H9 (cell line): ENCODE measurements around the gene SHISA3. TPM values are rescaled to one million over a fixed set of nuclear protein-coding genes. Genes with fewer than 3 reads are reported as not detected.

Experiments used
- DNase-seq: peaks from one replicate; pipeline ENCODE4 v3.0.0-alpha.2; 2017
- H2AFZ ChIP-seq: one replicate; pipeline ENCODE4 v1.6.1; 2013; ENCODE audit warnings: mild to moderate bottlenecking, low read length, control low read depth, moderate library complexity
- H2AK5ac ChIP-seq: 2 replicates; pipeline ENCODE4 v1.6.1; 2013; ENCODE audit warnings: low read length, control low read depth, mixed read lengths; ENCODE audit not compliant: insufficient read length
- H2BK120ac ChIP-seq: one replicate; pipeline ENCODE4 v1.6.1; 2013; ENCODE audit warnings: low read depth, mild to moderate bottlenecking, low read length, control low read depth, inconsistent platforms; ENCODE audit not compliant: poor library complexity, severe bottlenecking
- H2BK12ac ChIP-seq: 2 replicates; pipeline ENCODE4 v1.6.1; 2013; ENCODE audit warnings: low read length, control low read depth, mixed read lengths, low read depth; ENCODE audit not compliant: insufficient read length
- H2BK15ac ChIP-seq: 2 replicates; pipeline ENCODE4 v1.6.1; 2013; ENCODE audit warnings: low read depth, low read length, control low read depth
- H2BK20ac ChIP-seq: one replicate; pipeline ENCODE4 v1.6.1; 2013; ENCODE audit warnings: low read depth, mild to moderate bottlenecking, low read length, control low read depth, inconsistent platforms; ENCODE audit not compliant: poor library complexity, severe bottlenecking
- H2BK5ac ChIP-seq: 2 replicates; pipeline ENCODE4 v1.6.1; 2013; ENCODE audit warnings: low read length, control low read depth, mixed read lengths; ENCODE audit not compliant: insufficient read length
- H3K14ac ChIP-seq: 2 replicates; pipeline ENCODE4 v1.6.1; 2013; ENCODE audit warnings: low read length, control low read depth; ENCODE audit not compliant: insufficient read depth
- H3K18ac ChIP-seq: 2 replicates; pipeline ENCODE4 v1.6.1; 2013; ENCODE audit warnings: low read depth, mild to moderate bottlenecking, mixed read lengths, low read length, control low read depth; ENCODE audit not compliant: insufficient read length
- H3K23ac ChIP-seq: 2 replicates; pipeline ENCODE4 v1.6.1; 2013; ENCODE audit warnings: low read length, control low read depth, mixed read lengths, low read depth; ENCODE audit not compliant: insufficient read length
- H3K23me2 ChIP-seq: 2 replicates; pipeline ENCODE4 v1.6.1; 2013; ENCODE audit warnings: low read depth, mild to moderate bottlenecking, mixed read lengths, low read length, control low read depth; ENCODE audit not compliant: insufficient read length, poor library complexity, severe bottlenecking
- H3K27ac ChIP-seq: 2 replicates; pipeline ENCODE4 v1.5.1; 2013; ENCODE audit warnings: low read length, control low read depth, mixed read lengths, low read depth; ENCODE audit not compliant: insufficient read length
- H3K27me3 ChIP-seq: 2 replicates; pipeline ENCODE4 v1.6.1; 2013; ENCODE audit warnings: low read length, control low read depth, inconsistent platforms; ENCODE audit not compliant: insufficient read depth
- H3K4ac ChIP-seq: 2 replicates; pipeline ENCODE4 v1.6.1; 2013; ENCODE audit warnings: low read depth, mild to moderate bottlenecking, control low read depth, inconsistent platforms, low read length, moderate library complexity
- H3K4me1 ChIP-seq: 2 replicates; pipeline ENCODE4 v1.6.1; 2013; ENCODE audit warnings: low read length, control low read depth, inconsistent platforms; ENCODE audit not compliant: insufficient read depth
- H3K4me2 ChIP-seq: 2 replicates; pipeline ENCODE4 v1.6.1; 2013; ENCODE audit warnings: low read length, control low read depth, mixed read lengths; ENCODE audit not compliant: insufficient read length, insufficient read depth
- H3K56ac ChIP-seq: 2 replicates; pipeline ENCODE4 v1.6.1; 2013; ENCODE audit warnings: low read depth, mild to moderate bottlenecking, mixed read lengths, low read length, control low read depth; ENCODE audit not compliant: insufficient read length
- H3K79me1 ChIP-seq: 2 replicates; pipeline ENCODE4 v1.6.1; 2013; ENCODE audit warnings: low read depth, mild to moderate bottlenecking, moderate library complexity, low read length, control low read depth, inconsistent platforms; ENCODE audit not compliant: insufficient read depth, poor library complexity, severe bottlenecking
- H3K79me2 ChIP-seq: 2 replicates; pipeline ENCODE4 v1.6.1; 2013; ENCODE audit warnings: low read length, control low read depth, inconsistent platforms; ENCODE audit not compliant: insufficient read depth
- H3K9ac ChIP-seq: 2 replicates; pipeline ENCODE4 v1.6.1; 2013; ENCODE audit warnings: low read length, control low read depth, mixed read lengths; ENCODE audit not compliant: insufficient read length; ENCODE audit errors: extremely low read depth
- H3K9me3 ChIP-seq: one replicate; pipeline ENCODE4 v1.6.1; 2013; ENCODE audit warnings: low read depth, low read length, inconsistent platforms; ENCODE audit not compliant: control insufficient read depth
- H3T11ph ChIP-seq: one replicate; pipeline ENCODE4 v1.6.1; 2013; ENCODE audit warnings: mild to moderate bottlenecking, low read length, control low read depth, inconsistent platforms
- H4K20me1 ChIP-seq: one replicate; pipeline ENCODE4 v1.6.1; 2013; ENCODE audit not compliant: control insufficient read depth, insufficient read length, insufficient read depth
- H4K5ac ChIP-seq: 2 replicates; pipeline ENCODE4 v1.6.1; 2013; ENCODE audit warnings: low read depth, mild to moderate bottlenecking, mixed read lengths, low read length, control low read depth; ENCODE audit not compliant: insufficient read length
- H4K8ac ChIP-seq: replicated peaks from 2 replicates; pipeline ENCODE4 v1.6.1; 2013; ENCODE audit warnings: low read length, control low read depth, mixed read lengths, low read depth; ENCODE audit not compliant: insufficient read length
- H4K91ac ChIP-seq: 2 replicates; pipeline ENCODE4 v1.6.1; 2013; ENCODE audit warnings: low read depth, mild to moderate bottlenecking, moderate library complexity, mixed read lengths, low read length, control low read depth; ENCODE audit not compliant: insufficient read length
- H3K27ac Mint-ChIP-seq, 3 experiments: 2 replicates in 2 of 3; 3 replicates in 1 of 3; pipeline ENCODE4 v1.8.0; 2020 to 2021; ENCODE audit warnings: mixed read lengths in 3 of 3, mild to moderate bottlenecking in 1 of 3, moderate library complexity in 1 of 3
- H3K27me3 Mint-ChIP-seq: 2 replicates; pipeline ENCODE4 v1.8.0; 2021; ENCODE audit warnings: low read depth, mild to moderate bottlenecking, moderate library complexity, mixed read lengths
- H3K36me3 Mint-ChIP-seq, 3 experiments: 2 replicates in 2 of 3; 3 replicates in 1 of 3; pipeline ENCODE4 v1.8.0; 2020 to 2021; ENCODE audit warnings: low read depth in 3 of 3, mixed read lengths in 3 of 3; ENCODE audit not compliant: insufficient read depth in 1 of 3
- H3K4me1 Mint-ChIP-seq, 2 experiments: 2 replicates each; pipeline ENCODE4 v1.8.0; 2020; ENCODE audit warnings: mixed read lengths in 2 of 2
- H3K4me3 Mint-ChIP-seq, 2 experiments: 2 replicates in 1 of 2; 3 replicates in 1 of 2; pipeline ENCODE4 v1.8.0; 2020 to 2021; ENCODE audit warnings: mild to moderate bottlenecking in 2 of 2, mixed read lengths in 2 of 2, moderate library complexity in 1 of 2
- H3K9me3 Mint-ChIP-seq, 2 experiments: 2 replicates in 1 of 2; 3 replicates in 1 of 2; pipeline ENCODE4 v1.8.0; 2020; ENCODE audit warnings: mild to moderate bottlenecking in 2 of 2, mixed read lengths in 2 of 2, moderate library complexity in 1 of 2
- WGBS: extraction: QIAGEN DNeasy Blood & Tissue Kit; methylation state at CpG from one replicate; pipeline ENCODE4 v1.1.7; 2013; ENCODE audit warnings: missing lambda C conversion rate, low lambda C conversion rate, mixed read lengths; ENCODE audit not compliant: insufficient read length; ENCODE audit errors: extremely low coverage; 5-methylcytosine and 5-hydroxymethylcytosine counted together
- total RNA-seq: library from RNA; stranded (reverse); gene quantifications from 2 replicates; pipeline ENCODE4 v1.2.1, GENCODE V29; 2021
- TF ChIP-seq, protein P1 (sequence below): fragments of 200-600 bp; sonication (generic); conservative IDR thresholded peaks from 3 replicates; pipeline ENCODE4 v1.8.0; 2021; ENCODE audit warnings: antibody characterized with exemption, mild to moderate bottlenecking

SHISA3 gene
- total RNA-seq, 1 experiment from 2014 or later: 1.7 TPM

DNA sequence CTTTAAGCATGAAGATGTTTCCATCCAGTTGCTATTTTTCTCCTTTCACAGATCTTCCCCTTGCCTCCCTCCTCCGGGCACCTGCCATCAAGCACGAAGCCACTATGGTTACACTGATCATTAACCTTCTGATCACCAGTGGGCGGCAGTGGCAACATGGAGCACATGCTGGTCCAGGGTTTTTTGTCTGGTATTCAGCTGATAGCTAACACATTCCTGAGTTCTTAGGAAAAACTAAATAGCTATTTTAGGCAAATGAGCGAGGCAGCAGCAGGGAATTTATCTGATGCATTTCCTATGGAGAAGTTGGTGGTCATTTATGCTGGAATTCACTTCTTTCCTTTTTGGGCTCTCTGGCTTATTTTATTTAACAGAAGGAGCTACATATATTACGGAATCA, 22.9 kb downstream of the SHISA3 start:
- H3K18ac ChIP-seq: no peak overlapping the region
- no peaks in the 10 kb centered on the region for H3K9me3 ChIP-seq
- Mint-ChIP-seq H3K27ac (0 out of 7 replicates have a peak overlapping the region, but pooled peaks of 1 of the 3 experiments have one; percentile 11), H3K4me3 (no peak overlapping the region), H3K27me3 (peaks cover 19% of the 10 kb centered on the region), H3K4me1 (peaks cover 23 to 28% of the 10 kb centered on the region in 2 experiments), H3K36me3 (peaks cover 7 to 11% (median 7%) of the 10 kb centered on the region in 3 experiments; a peak in 5 of 7 replicates), H3K9me3 (no peaks in the 10 kb centered on the region)
- H2BK5ac ChIP-seq: no peak overlapping the region
- no peak overlapping the region for H4K8ac ChIP-seq
- H3K27ac ChIP-seq: no peak overlapping the region
- H4K5ac ChIP-seq: no peak overlapping the region
- H2BK15ac ChIP-seq: no peak overlapping the region
- no peaks in the 10 kb centered on the region for H3K79me2 ChIP-seq
- no peak overlapping the region for H3K56ac ChIP-seq
- H3K23me2 ChIP-seq: no peaks in the 10 kb centered on the region
- no peak overlapping the region for H3K23ac ChIP-seq
- H3K4ac ChIP-seq: no peak overlapping the region
- no CpG with 5 or more reads among the region's 5 CpGs for WGBS
- H3K14ac ChIP-seq: no peak overlapping the region
- no peak overlapping the region for H3K4me2 ChIP-seq
- no peak overlapping the region for H3K9ac ChIP-seq
- no peak overlapping the region for H2BK20ac ChIP-seq
- no peak overlapping the region for H2BK120ac ChIP-seq
- H3K79me1 ChIP-seq: no peaks in the 10 kb centered on the region
- H4K20me1 ChIP-seq: no peaks in the 10 kb centered on the region
- no peaks in the 10 kb centered on the region for H3K27me3 ChIP-seq
- no peak overlapping the region for H2AK5ac ChIP-seq
- H2AFZ ChIP-seq: no peak overlapping the region
- DNase-seq: no peak
- TF ChIP-seq, protein P1, sequence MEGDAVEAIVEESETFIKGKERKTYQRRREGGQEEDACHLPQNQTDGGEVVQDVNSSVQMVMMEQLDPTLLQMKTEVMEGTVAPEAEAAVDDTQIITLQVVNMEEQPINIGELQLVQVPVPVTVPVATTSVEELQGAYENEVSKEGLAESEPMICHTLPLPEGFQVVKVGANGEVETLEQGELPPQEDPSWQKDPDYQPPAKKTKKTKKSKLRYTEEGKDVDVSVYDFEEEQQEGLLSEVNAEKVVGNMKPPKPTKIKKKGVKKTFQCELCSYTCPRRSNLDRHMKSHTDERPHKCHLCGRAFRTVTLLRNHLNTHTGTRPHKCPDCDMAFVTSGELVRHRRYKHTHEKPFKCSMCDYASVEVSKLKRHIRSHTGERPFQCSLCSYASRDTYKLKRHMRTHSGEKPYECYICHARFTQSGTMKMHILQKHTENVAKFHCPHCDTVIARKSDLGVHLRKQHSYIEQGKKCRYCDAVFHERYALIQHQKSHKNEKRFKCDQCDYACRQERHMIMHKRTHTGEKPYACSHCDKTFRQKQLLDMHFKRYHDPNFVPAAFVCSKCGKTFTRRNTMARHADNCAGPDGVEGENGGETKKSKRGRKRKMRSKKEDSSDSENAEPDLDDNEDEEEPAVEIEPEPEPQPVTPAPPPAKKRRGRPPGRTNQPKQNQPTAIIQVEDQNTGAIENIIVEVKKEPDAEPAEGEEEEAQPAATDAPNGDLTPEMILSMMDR: no peak
- H2BK12ac ChIP-seq: no peak overlapping the region
- no peak overlapping the region for H3T11ph ChIP-seq
- H3K4me1 ChIP-seq: no peaks in the 10 kb centered on the region; the same call in 1 of the 2 replicates
- no peak overlapping the region for H4K91ac ChIP-seq
